OCI-LY1 (cell line): ENCODE results near the gene CD248.

Experiments used
- H2AFZ ChIP-seq: fragments of 200-600 bp; sonication (generic), shearing (Covaris generic); 2 replicates; pipeline ENCODE4 v1.6.0; 2014; ENCODE audit warnings: antibody characterized with exemption, mild to moderate bottlenecking, low read length
- H3F3A ChIP-seq: fragments of 200-600 bp; sonication (generic), shearing (Covaris generic); 2 replicates; pipeline ENCODE4 v1.6.0; 2014; ENCODE audit warnings: mild to moderate bottlenecking, antibody characterized with exemption, low read length, moderate library complexity; ENCODE audit not compliant: insufficient read depth
- H3K27ac ChIP-seq: fragments of 200-600 bp; sonication (generic); 2 replicates; pipeline ENCODE4 v1.5.1; 2014; ENCODE audit warnings: low read length, mixed run types, mild to moderate bottlenecking, low read depth; ENCODE audit not compliant: poor library complexity, severe bottlenecking
- H3K27me3 ChIP-seq: fragments of 200-600 bp; sonication (generic); 2 replicates; pipeline ENCODE4 v1.6.0; 2014; ENCODE audit warnings: antibody characterized with exemption, mild to moderate bottlenecking, low read length, moderate library complexity; ENCODE audit not compliant: insufficient read depth
- H3K36me3 ChIP-seq: fragments of 200-600 bp; sonication (generic); 2 replicates; pipeline ENCODE4 v1.6.1; 2014; ENCODE audit warnings: mild to moderate bottlenecking, antibody characterized with exemption, low read length, moderate library complexity, mixed read lengths; ENCODE audit not compliant: insufficient read depth
- H3K4me1 ChIP-seq: fragments of 200-600 bp; sonication (generic); 2 replicates; pipeline ENCODE4 v1.5.1; 2014; ENCODE audit warnings: mild to moderate bottlenecking, low read length, moderate library complexity; ENCODE audit not compliant: insufficient read depth, severe bottlenecking
- H3K4me2 ChIP-seq: fragments of 200-600 bp; sonication (generic), shearing (Covaris generic); 2 replicates; pipeline ENCODE4 v1.6.1; 2014; ENCODE audit warnings: low read length
- H3K4me3 ChIP-seq: fragments of 200-600 bp; sonication (generic); 2 replicates; pipeline ENCODE4 v1.5.1; 2014; ENCODE audit warnings: low read length, low read depth, mild to moderate bottlenecking, mixed read lengths; ENCODE audit not compliant: poor library complexity, severe bottlenecking
- H3K79me2 ChIP-seq: fragments of 200-600 bp; shearing (Covaris generic); 2 replicates; pipeline ENCODE4 v1.6.1; 2016; ENCODE audit warnings: mixed run types, low read length, mixed read lengths; ENCODE audit not compliant: insufficient read depth
- H3K9ac ChIP-seq: fragments of 200-600 bp; sonication (generic), shearing (Covaris generic); 2 replicates; pipeline ENCODE4 v1.6.1; 2014; ENCODE audit warnings: mild to moderate bottlenecking, low read length, mixed read lengths
- H3K9me2 ChIP-seq: fragments of 200-600 bp; sonication (generic), shearing (Covaris generic); 2 replicates; pipeline ENCODE4 v1.6.1; 2014; ENCODE audit warnings: low read depth, mild to moderate bottlenecking, low read length, mixed read lengths
- H3K9me3 ChIP-seq: fragments of 200-600 bp; shearing (Covaris generic); 2 replicates; pipeline ENCODE4 v1.6.1; 2014; ENCODE audit warnings: low read length, mixed read lengths
- H4K20me1 ChIP-seq: fragments of 200-600 bp; sonication (generic), shearing (Covaris generic); 2 replicates; pipeline ENCODE4 v1.6.0; 2016; ENCODE audit warnings: mild to moderate bottlenecking, low read length; ENCODE audit not compliant: insufficient read depth
- CTCF ChIP-seq: fragments of 200-600 bp; sonication (generic), shearing (Covaris generic); IDR thresholded peaks from 2 replicates; pipeline ENCODE4 v1.5.1; 2017; ENCODE audit warnings: mild to moderate bottlenecking, antibody characterized with exemption, low read length, moderate library complexity, mixed read lengths
- EZH2 ChIP-seq: fragments of 200-600 bp; sonication (generic), shearing (Covaris generic); IDR thresholded peaks from 2 replicates; pipeline ENCODE4 v1.8.0; 2017; ENCODE audit warnings: borderline replicate concordance, mixed run types, mild to moderate bottlenecking, antibody characterized with exemption, low read length, moderate library complexity, mixed read lengths

CD248 gene

GRCh38 chr11:66363805-66364535, 47.1 kb upstream of the CD248 start:
- Histone ChIP-seq H3K79me2 (no peaks in the 10 kb centered on the region), H2AFZ (no peak overlapping the region), H3K9ac (no peak overlapping the region), H3K9me2 (no peaks in the 10 kb centered on the region), H3K4me2 (no peak overlapping the region), H4K20me1 (no peaks in the 10 kb centered on the region), H3K4me3 (no peak overlapping the region), H3K4me1 (no peaks in the 10 kb centered on the region), H3K9me3 (no peaks in the 10 kb centered on the region), H3F3A (no peaks in the 10 kb centered on the region), H3K27me3 (no peaks in the 10 kb centered on the region), H3K36me3 (peaks cover 71% of the 10 kb centered on the region), H3K27ac (no peak overlapping the region)
- no peak for TF ChIP-seq EZH2
- TF ChIP-seq CTCF, result peak; percentile 85

GRCh38 chr11:66363187-66363601, 46.4 kb upstream of the CD248 start:
- Histone ChIP-seq H3K79me2 (no peaks in the 10 kb centered on the region), H3K4me3 (no peak overlapping the region), H4K20me1 (no peaks in the 10 kb centered on the region), H3K27ac (no peak overlapping the region), H3K27me3 (no peaks in the 10 kb centered on the region), H3K9me2 (no peaks in the 10 kb centered on the region), H3K9me3 (no peaks in the 10 kb centered on the region), H3K36me3 (peaks cover 63% of the 10 kb centered on the region), H3K4me2 (no peak overlapping the region), H3F3A (no peaks in the 10 kb centered on the region), H3K9ac (no peak overlapping the region), H2AFZ (no peak overlapping the region), H3K4me1 (no peaks in the 10 kb centered on the region)
- TF ChIP-seq EZH2 (no peak), CTCF (no peak)

GRCh38 chr11:66362481-66363147, 45.8 kb upstream of the CD248 start:
- no peak overlapping the region for H2AFZ ChIP-seq
- no peak overlapping the region for H3K4me2 ChIP-seq
- no peaks in the 10 kb centered on the region for H3K79me2 ChIP-seq
- H3K9me2 ChIP-seq, result no peaks in the 10 kb centered on the region
- no peaks in the 10 kb centered on the region for H4K20me1 ChIP-seq
- peaks cover 57% of the 10 kb centered on the region for H3K36me3 ChIP-seq
- no peak overlapping the region for H3K27ac ChIP-seq
- H3K4me3 ChIP-seq, result no peak overlapping the region
- no peak for TF ChIP-seq CTCF
- no peak for TF ChIP-seq EZH2
- H3K27me3 ChIP-seq, result no peaks in the 10 kb centered on the region
- H3F3A ChIP-seq, result no peaks in the 10 kb centered on the region
- H3K9ac ChIP-seq, result no peak overlapping the region
- H3K9me3 ChIP-seq, result no peaks in the 10 kb centered on the region
- no peaks in the 10 kb centered on the region for H3K4me1 ChIP-seq
